Gastroesophageal sphincter (tissue), 3 donors: ENCODE results near the gene CLIC4.

Experiments used
- CTCF ChIP-seq, 4 experiments: fragments of 200-600 bp in 2 of 4; fragments of 450-650 bp in 2 of 4; sonication (generic) in 1 of 4; IDR thresholded peaks; one replicate each; pipeline ENCODE4 v1.5.1; 2017 to 2019; ENCODE audit warnings: antibody characterized with exemption in 4 of 4, mild to moderate bottlenecking in 2 of 4, moderate library complexity in 2 of 4
- EP300 ChIP-seq: sonication (generic); formaldehyde crosslinking; IDR thresholded peaks from one replicate; pipeline ENCODE4 v1.6.1; 2017; ENCODE audit warnings: antibody characterized with exemption, mild to moderate bottlenecking
- POLR2A ChIP-seq, 2 donors: fragments of 450-650 bp; IDR thresholded peaks; one replicate each; pipeline ENCODE4 v1.6.1; 2017; ENCODE audit warnings: antibody characterized with exemption in 2 of 2, mild to moderate bottlenecking in 2 of 2, moderate library complexity in 1 of 2
- POLR2AphosphoS5 ChIP-seq: sonication (generic); formaldehyde crosslinking; IDR thresholded peaks from one replicate; pipeline ENCODE4 v1.6.1; 2017; ENCODE audit warnings: antibody characterized with exemption

GRCh38 chr1:24764848-24765247, 19.6 kb downstream of the CLIC4 start:
- no peak for TF ChIP-seq EP300
- TF ChIP-seq CTCF (IDR thresholded peaks at IDR 0.05), result no peak
- no peak for TF ChIP-seq POLR2AphosphoS5
- no peak for TF ChIP-seq POLR2A (IDR thresholded peaks at IDR 0.05)
